Adrenal gland (tissue), 12 donors: ENCODE results near the gene DIPK2B. TPM values are rescaled to one million over a fixed set of nuclear protein-coding genes. Genes with fewer than 3 reads are reported as not detected.

Experiments
- DNase-seq, 7 donors: peaks; one replicate each; pipeline ENCODE4 v3.0.0-alpha.2; 2019 to 2020
- H3K27ac ChIP-seq, 5 donors: fragments of 200-600 bp; sonication (generic) in 4 of 5; 1 replicate in 3 of 5; 2 replicates in 2 of 5; pipeline versions ENCODE4 v1.5.1 to v1.8.0; 2016 to 2020; ENCODE audit warnings: mild to moderate bottlenecking in 1 of 5
- H3K27me3 ChIP-seq: fragments of 200-600 bp; 2 replicates; pipeline ENCODE4 v1.8.0; 2021
- H3K36me3 ChIP-seq, 2 donors: fragments of 200-600 bp; replicated peaks in 1 of 2; 1 replicate in 1 of 2; 2 replicates in 1 of 2; pipeline versions ENCODE4 v1.5.1 to v1.8.0; 2018 to 2022
- H3K4me1 ChIP-seq, 2 donors: fragments of 200-600 bp; replicated peaks in 1 of 2; 1 replicate in 1 of 2; 2 replicates in 1 of 2; pipeline versions ENCODE4 v1.5.1 to v1.8.0; 2018 to 2021
- H3K4me3 ChIP-seq, 4 donors: fragments of 200-600 bp; sonication (generic) in 3 of 4; one replicate each; pipeline ENCODE4 v1.5.1; 2016 to 2018
- H3K9me3 ChIP-seq, 3 donors: fragments of 200-600 bp; sonication (generic) in 1 of 3; replicated peaks in 1 of 3; 1 replicate in 2 of 3; 2 replicates in 1 of 3; pipeline versions ENCODE4 v1.5.1 to v1.8.0; 2016 to 2021
- POLR2A ChIP-seq, 2 donors: fragments of 450-650 bp; IDR thresholded peaks; one replicate each; pipeline ENCODE4 v1.6.1; 2017; ENCODE audit warnings: antibody characterized with exemption in 2 of 2, mild to moderate bottlenecking in 2 of 2, moderate library complexity in 1 of 2
- WGBS, 4 donors: extraction: QIAGEN DNeasy Blood & Tissue Kit in 2 of 4; methylation state at CpG; one replicate each; pipeline versions ENCODE4 v1.1.5 to v1.1.7; 2013 to 2017; 5-methylcytosine and 5-hydroxymethylcytosine counted together
- intact Hi-C, 2 donors: fragments of 100-400 bp; cut with DNase I; formaldehyde crosslinking; loops; one replicate each; pipeline versions ENCODE4 v1.14.1 to v1.15.0; 2022 to 2023
- polyA plus RNA-seq, 3 donors: library from polyadenylated mRNA; stranded (reverse); fragments of 200-250 nt in 2 of 3; fragments of 350-450 nt in 1 of 3; fragmentation: Illumina TruSeq in 1 of 3; extraction: RNeasy Lipid Tissue Mini Kit (QIAGEN cat#74804) in 1 of 3; gene quantifications; one replicate each; pipeline ENCODE4 v1.2.3, GENCODE V29; 2013 to 2014
- total RNA-seq, 9 donors: library from RNA; depleted of rRNA in 4 of 9; stranded (reverse); fragments of >200 nt in 4 of 9; fragments of 120-200 nt in 1 of 9; fragmentation: NEBNext Ultra II Directional in 1 of 9; extraction: Animal tissue kit (Norgen Biotek cat#: 25700) in 1 of 9; gene quantifications; one replicate each; pipeline versions ENCODE4 v1.1.0 to v1.2.4, GENCODE V29; 2013 to 2023
- TF ChIP-seq, protein P1 (sequence below), 6 experiments: fragments of 450-650 bp in 4 of 6; fragments of 200-600 bp in 2 of 6; sonication (generic) in 1 of 6; IDR thresholded peaks; 1 replicate in 5 of 6; 2 replicates in 1 of 6; pipeline versions ENCODE4 v1.5.1 to v1.8.0; 2016 to 2021; ENCODE audit warnings: antibody characterized with exemption in 6 of 6, mild to moderate bottlenecking in 2 of 6, moderate library complexity in 1 of 6
- donor health status: healthy with polysubstance abuse.
- donor health status: Bipolar disorder and iron deficiency.
- donor health status: DM: yes; HTN: yes; CAD: no.
- donor health status: DM: no; HTN: no; CAD: no.
- donor health status: DM: no; HTN: no; CAD: no.
- donor health status: DM: yes; HTN: yes; CAD: no.

Gene DIPK2B
- total and polyA plus RNA-seq, 12 donors, result 3.5 to 14.4 (median 11.6) TPM

GRCh38 chrX:45233531-45233930, 32.9 kb upstream of the DIPK2B start:
- TF ChIP-seq, protein P1, sequence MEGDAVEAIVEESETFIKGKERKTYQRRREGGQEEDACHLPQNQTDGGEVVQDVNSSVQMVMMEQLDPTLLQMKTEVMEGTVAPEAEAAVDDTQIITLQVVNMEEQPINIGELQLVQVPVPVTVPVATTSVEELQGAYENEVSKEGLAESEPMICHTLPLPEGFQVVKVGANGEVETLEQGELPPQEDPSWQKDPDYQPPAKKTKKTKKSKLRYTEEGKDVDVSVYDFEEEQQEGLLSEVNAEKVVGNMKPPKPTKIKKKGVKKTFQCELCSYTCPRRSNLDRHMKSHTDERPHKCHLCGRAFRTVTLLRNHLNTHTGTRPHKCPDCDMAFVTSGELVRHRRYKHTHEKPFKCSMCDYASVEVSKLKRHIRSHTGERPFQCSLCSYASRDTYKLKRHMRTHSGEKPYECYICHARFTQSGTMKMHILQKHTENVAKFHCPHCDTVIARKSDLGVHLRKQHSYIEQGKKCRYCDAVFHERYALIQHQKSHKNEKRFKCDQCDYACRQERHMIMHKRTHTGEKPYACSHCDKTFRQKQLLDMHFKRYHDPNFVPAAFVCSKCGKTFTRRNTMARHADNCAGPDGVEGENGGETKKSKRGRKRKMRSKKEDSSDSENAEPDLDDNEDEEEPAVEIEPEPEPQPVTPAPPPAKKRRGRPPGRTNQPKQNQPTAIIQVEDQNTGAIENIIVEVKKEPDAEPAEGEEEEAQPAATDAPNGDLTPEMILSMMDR (IDR thresholded peaks at IDR 0.05), result no peak
- no peak for TF ChIP-seq POLR2A (IDR thresholded peaks at IDR 0.05)
- H3K27ac ChIP-seq, result no peak overlapping the region
- H3K4me1 ChIP-seq, result no peaks in the 10 kb centered on the region
- H3K4me3 ChIP-seq, result no peak overlapping the region
- WGBS, 4 donors, result 24 to 66% (median 50%) methylated on average over 2 of the region's 2 CpGs
- H3K27me3 ChIP-seq, result peaks cover 18% of the 10 kb centered on the region
- intact Hi-C loops, result no loop called here
- DNase-seq, result no peak
- H3K36me3 ChIP-seq, result no peaks in the 10 kb centered on the region
- no peaks in the 10 kb centered on the region for H3K9me3 ChIP-seq

DNA sequence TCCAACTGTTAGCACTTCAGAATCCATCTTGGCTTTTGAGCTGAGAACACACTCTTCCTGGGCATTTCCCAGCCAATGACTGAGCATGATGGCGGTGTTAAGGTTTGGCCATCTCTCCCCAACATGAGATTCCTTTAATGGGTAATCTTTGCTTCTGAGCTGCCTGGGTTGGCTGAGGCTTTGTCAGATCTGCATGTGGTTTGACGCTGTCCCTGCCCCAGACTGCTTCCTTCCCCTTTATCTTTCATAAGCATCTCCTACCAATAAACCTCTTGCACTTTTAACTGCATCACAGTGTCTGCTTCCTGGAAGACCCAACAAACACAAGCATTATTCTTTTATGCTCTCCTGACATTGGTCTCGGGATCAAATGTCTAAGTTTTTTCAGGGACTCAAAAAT, 31.5 kb upstream of the DIPK2B start:
- peaks cover 18% of the 10 kb centered on the region for H3K27me3 ChIP-seq
- 56 to 71% (median 61%) methylated on average over 2 to 3 of the region's 3 CpGs for WGBS, 4 donors
- DNase-seq, result no peak
- no peaks in the 10 kb centered on the region for H3K4me1 ChIP-seq
- H3K4me3 ChIP-seq, result no peak overlapping the region
- intact Hi-C loops, result no loop called here
- no peaks in the 10 kb centered on the region for H3K36me3 ChIP-seq
- no peaks in the 10 kb centered on the region for H3K9me3 ChIP-seq
- no peak overlapping the region for H3K27ac ChIP-seq
- no peak for TF ChIP-seq POLR2A (IDR thresholded peaks at IDR 0.05)
- TF ChIP-seq, protein P1 (IDR thresholded peaks at IDR 0.05), result no peak

DNA sequence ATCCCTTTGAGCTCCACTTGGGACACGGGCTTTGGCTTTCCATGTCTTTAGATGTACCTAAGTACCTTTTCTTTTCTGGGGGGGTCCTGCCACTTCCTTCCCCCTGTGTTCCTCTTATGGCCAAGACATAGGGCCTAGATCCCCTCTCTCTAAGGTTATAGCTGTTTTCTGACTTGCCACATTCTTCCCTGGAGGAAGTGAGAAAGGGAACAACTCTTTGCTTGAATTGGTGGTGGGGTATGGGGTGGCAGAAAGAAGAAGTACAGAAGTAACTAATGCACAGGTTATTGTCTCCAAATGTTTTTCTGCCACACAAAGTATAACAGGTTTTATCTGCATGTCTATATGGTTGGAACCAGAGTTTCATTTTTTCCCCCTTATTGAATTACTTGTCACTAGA, 29.7 kb upstream of the DIPK2B start:
- H3K27me3 ChIP-seq, result peaks cover 17% of the 10 kb centered on the region
- no peak overlapping the region for H3K4me3 ChIP-seq
- no peak for DNase-seq
- TF ChIP-seq POLR2A (IDR thresholded peaks at IDR 0.05), result no peak
- TF ChIP-seq, protein P1 (IDR thresholded peaks at IDR 0.05), result no peak
- H3K27ac ChIP-seq, result no peak overlapping the region
- H3K4me1 ChIP-seq, result no peaks in the 10 kb centered on the region
- H3K36me3 ChIP-seq, result no peaks in the 10 kb centered on the region
- intact Hi-C loops, result no loop called here
- WGBS, 4 donors, result 72 to 83% (median 78%) methylated on average over 1 of the region's 1 CpG
- H3K9me3 ChIP-seq, result no peaks in the 10 kb centered on the region

DNA sequence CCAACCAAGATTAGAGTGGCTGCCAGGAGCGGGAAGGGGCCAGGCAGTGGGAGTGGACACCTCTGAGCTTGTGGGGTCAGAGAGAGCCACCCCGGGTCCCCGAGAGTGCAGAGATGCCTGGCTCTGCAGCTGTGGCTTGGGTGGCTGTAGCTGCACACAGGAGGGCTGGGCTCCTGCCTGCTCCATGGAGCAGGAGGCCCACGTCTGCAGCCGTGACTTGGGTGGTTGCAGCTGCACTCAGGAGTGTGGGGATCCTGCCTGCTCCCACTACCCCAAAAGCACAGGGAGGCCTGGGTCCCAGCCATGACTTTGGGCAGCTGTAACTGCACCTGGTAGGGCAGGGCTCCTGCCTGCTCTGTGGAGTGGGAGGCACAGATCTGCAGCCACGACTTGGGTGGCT, 28.7 kb upstream of the DIPK2B start:
- no peak for DNase-seq
- Histone ChIP-seq H3K36me3 (no peaks in the 10 kb centered on the region), H3K27me3 (peaks cover 21% of the 10 kb centered on the region), H3K4me3 (no peak overlapping the region), H3K9me3 (no peaks in the 10 kb centered on the region), H3K27ac (no peak overlapping the region), H3K4me1 (no peaks in the 10 kb centered on the region)
- 66 to 92% (median 81%) methylated on average over 2 to 6 of the region's 6 CpGs; no CpG with 5 or more reads in 1 of the 4 donors for WGBS, 4 donors
- TF ChIP-seq POLR2A (IDR thresholded peaks at IDR 0.05), result no peak
- TF ChIP-seq, protein P1 (IDR thresholded peaks at IDR 0.05), result no peak
- intact Hi-C loops, result no loop called here
